Testis (tissue), 2 donors: ENCODE data around the gene HSPA9.

Experiments used
- CTCF ChIP-seq, 3 experiments: fragments of 450-650 bp in 2 of 3; fragments of 200-600 bp in 1 of 3; sonication (generic) in 1 of 3; IDR thresholded peaks; one replicate each; pipeline ENCODE4 v1.5.1; 2016 to 2019; ENCODE audit warnings: antibody characterized with exemption in 3 of 3, mild to moderate bottlenecking in 2 of 3, moderate library complexity in 1 of 3
- POLR2A ChIP-seq: fragments of 450-650 bp; IDR thresholded peaks from one replicate; pipeline ENCODE4 v1.6.1; 2017; ENCODE audit warnings: antibody characterized with exemption, mild to moderate bottlenecking, moderate library complexity

DNA sequence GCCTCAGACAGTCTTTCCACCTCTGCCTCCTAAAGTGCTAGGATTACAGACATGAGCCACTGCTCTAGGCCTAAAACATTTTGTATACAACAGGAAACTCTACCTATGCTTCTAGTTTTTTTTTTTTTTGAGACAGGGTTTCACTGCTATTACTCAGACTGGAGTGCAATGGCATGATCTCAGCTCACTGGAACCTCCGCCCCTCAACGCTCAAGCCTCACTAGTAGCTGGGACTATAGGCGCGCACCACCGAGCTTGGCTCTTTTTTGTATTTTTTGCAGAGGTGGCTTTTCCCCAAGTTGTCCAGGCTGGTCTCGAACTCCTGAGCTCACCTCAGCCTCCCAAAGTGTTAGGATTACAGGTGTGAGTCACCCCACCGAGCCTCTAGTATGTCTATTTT, 5.4 kb downstream of the HSPA9 start:
- TF ChIP-seq CTCF (IDR thresholded peaks at IDR 0.05): no peak
- TF ChIP-seq POLR2A: no peak
